Activated CD8-positive, alpha-beta memory T cell treated with anti-CD3 and anti-CD28 coated beads, Interleukin-2, amount 50 U/mL, for 24 hours (primary cell): Measurements from ENCODE around the gene LIM2.
A peak's percentile ranks its signal among the peaks of the same experiment; 100 is the strongest.

Experiments
- DNase-seq: peaks from one replicate; pipeline ENCODE4 v3.0.0-alpha.2; 2020; ENCODE audit errors: extremely low read depth

The LIM2 gene

GRCh38 chr19:51396175-51396574 is 8.4 kb upstream of the LIM2 start:
- no peak for DNase-seq

- DNase-seq = peak; percentile 83
Observed at GRCh38 chr19:51394050-51394836, 6.5 kb upstream of the LIM2 start.

GRCh38 chr19:51392701-51393100 is 4.9 kb upstream of the LIM2 start:
- no peak for DNase-seq

GRCh38 chr19:51391073-51391611 is 3.4 kb upstream of the LIM2 start:
- no peak for DNase-seq

- DNase-seq = no peak
Observed at GRCh38 chr19:51389143-51389542, 1.4 kb upstream of the LIM2 start.

- no peak for DNase-seq
Observed at GRCh38 chr19:51386882-51387520, 773 bp downstream of the LIM2 start.

GRCh38 chr19:51382004-51382403 is 5.8 kb downstream of the LIM2 start:
- DNase-seq = no peak

- DNase-seq = no peak
Observed at GRCh38 chr19:51380379-51380778, 7.4 kb downstream of the LIM2 start.

- DNase-seq = no peak
Observed at GRCh38 chr19:51377422-51377821, 10.4 kb downstream of the LIM2 start.

GRCh38 chr19:51375504-51376221 is 12.1 kb downstream of the LIM2 start:
- no peak for DNase-seq

- peak; percentile 80 for DNase-seq
Observed at GRCh38 chr19:51372649-51373504, 14.9 kb downstream of the LIM2 start, which contains the start of gene NKG7. Gene NKG7, minus strand, starts transcription at chr19:51372654. Its CDS starts 119 bp downstream, at chr19:51372535.

GRCh38 chr19:51372021-51372648 is 15.6 kb downstream of the LIM2 start:
- no peak for DNase-seq

GRCh38 chr19:51371186-51371690 is 16.5 kb downstream of the LIM2 start:
- no peak for DNase-seq

- no peak for DNase-seq
Observed at GRCh38 chr19:51370230-51370629, 17.5 kb downstream of the LIM2 start.

GRCh38 chr19:51368366-51369282 is 19.1 kb downstream of the LIM2 start, which contains the start of gene CLDND2:
Gene CLDND2, minus strand, starts transcription at chr19:51369003. Its CDS starts 426 bp downstream, at chr19:51368577.
- no peak for DNase-seq

- DNase-seq = peak; percentile 98
Observed at GRCh38 chr19:51367565-51368365, 20.0 kb downstream of the LIM2 start.

GRCh38 chr19:51367255-51367564 is 20.6 kb downstream of the LIM2 start:
- DNase-seq = no peak

- peak; percentile 90 for DNase-seq
Observed at GRCh38 chr19:51366389-51367254, 21.2 kb downstream of the LIM2 start.
